Ovary (tissue), 9 donors: Measurements from ENCODE around the gene STX16. TPM values are rescaled to one million over a fixed set of nuclear protein-coding genes. Genes with fewer than 3 reads are reported as not detected.
A peak's percentile ranks its signal among the peaks of the same experiment; 100 is the strongest.

ENCODE experiments used
- DNase-seq, 5 donors: peaks; one replicate each; pipeline ENCODE4 v3.0.0-alpha.2; 2019 to 2020
- H3K27ac ChIP-seq, 2 donors: fragments of 200-600 bp; one replicate each; pipeline versions ENCODE4 v1.5.1 to v1.8.0; 2019 to 2022
- H3K27me3 ChIP-seq: fragments of 200-600 bp; one replicate; pipeline ENCODE4 v1.8.0; 2022
- H3K36me3 ChIP-seq: fragments of 200-600 bp; sonication (generic); one replicate; pipeline ENCODE4 v1.5.1; 2019
- H3K4me1 ChIP-seq: one replicate; pipeline ENCODE4 v1.8.1; 2013; ENCODE audit warnings: mild to moderate bottlenecking, moderate library complexity; ENCODE audit not compliant: insufficient read depth
- H3K4me3 ChIP-seq: fragments of 200-600 bp; sonication (generic); one replicate; pipeline ENCODE4 v1.5.1; 2017
- H3K9me3 ChIP-seq, 2 donors: fragments of 200-600 bp in 1 of 2; sonication (generic) in 1 of 2; one replicate each; pipeline versions ENCODE4 v1.5.1 to v1.8.1; 2013 to 2019; ENCODE audit warnings: mild to moderate bottlenecking in 1 of 2, moderate library complexity in 1 of 2
- CTCF ChIP-seq, 3 donors: fragments of 450-650 bp in 2 of 3; fragments of 200-600 bp in 1 of 3; IDR thresholded peaks; one replicate each; pipeline versions ENCODE4 v1.5.1 to v1.8.0; 2016 to 2022; ENCODE audit warnings: antibody characterized with exemption in 3 of 3, mild to moderate bottlenecking in 1 of 3
- EP300 ChIP-seq: sonication (generic); formaldehyde crosslinking; IDR thresholded peaks from one replicate; pipeline ENCODE4 v1.6.1; 2017; ENCODE audit warnings: antibody characterized with exemption
- POLR2A ChIP-seq: fragments of 450-650 bp; IDR thresholded peaks from one replicate; pipeline ENCODE4 v1.6.1; 2017; ENCODE audit warnings: antibody characterized with exemption, mild to moderate bottlenecking, moderate library complexity
- WGBS, 3 donors: extraction: QIAGEN DNeasy Blood & Tissue Kit in 1 of 3; methylation state at CpG; one replicate each; pipeline versions ENCODE4 v1.1.5 to v1.1.7; 2013 to 2017; 5-methylcytosine and 5-hydroxymethylcytosine counted together
- intact Hi-C, 4 donors: fragments of 100-400 bp; cut with DNase I; formaldehyde crosslinking; loops; one replicate each; pipeline versions ENCODE4 v1.11.0 to v1.15.1; 2022 to 2023
- polyA plus RNA-seq, 2 donors: library from polyadenylated mRNA; stranded (reverse); fragments of 200-250 nt in 1 of 2; fragments of 350-450 nt in 1 of 2; fragmentation: Illumina TruSeq in 1 of 2; extraction: RNeasy Lipid Tissue Mini Kit (QIAGEN cat#74804) in 1 of 2; gene quantifications; one replicate each; pipeline ENCODE4 v1.2.3, GENCODE V29; 2013 to 2014
- total RNA-seq, 7 donors: library from RNA; depleted of rRNA in 2 of 7; stranded (reverse); fragments of >200 nt in 2 of 7; fragmentation: NEBNext Ultra II Directional in 3 of 7; extraction: Animal tissue kit (Norgen Biotek cat#: 25700) in 3 of 7; gene quantifications; one replicate each; pipeline versions ENCODE4 v1.1.0 to v1.2.4, GENCODE V29; 2016 to 2023
- donor health status: DM: no; HTN: no; CAD: no; lungs with moderate emphysema.
- donor health status: DM: no; HTN: no; CAD: no.
- donor health status: Bipolar disorder and iron deficiency.
- donor health status: DM: yes; HTN: yes; CAD: no.
- donor health status: DM: no; HTN: no; CAD: no.
- donor health status: DM: yes; HTN: yes; CAD: no.

Gene STX16
- total and polyA plus RNA-seq, 9 donors: 31.9 to 55.8 (median 46.5) TPM

- no peaks in the 10 kb centered on the region for H3K36me3 ChIP-seq
- H3K9me3 ChIP-seq: no peaks in the 10 kb centered on the region
- H3K4me3 ChIP-seq: peak overlapping the region; percentile 49
- DNase-seq: peak in 4 of 5 donors; percentile 31 to 57 (median 56)
- H3K4me1 ChIP-seq: peaks cover 19% of the 10 kb centered on the region
- TF ChIP-seq CTCF (IDR thresholded peaks at IDR 0.05) (no peak), POLR2A (no peak), EP300 (no peak)
- intact Hi-C loops: loop anchor here in 1 of 4 donors (5.0 kb wide), 1 partner anchor 41 kb away; the partner anchor contains the start of gene STX16
- H3K27ac ChIP-seq: peak overlapping the region; percentile 19 to 51
- no peaks in the 10 kb centered on the region for H3K27me3 ChIP-seq
- WGBS, 3 donors: 44 to 48% (median 46%) methylated on average over 48 to 51 of the region's 51 CpGs
Measured at GRCh38 chr20:58693226-58694006, 42.3 kb downstream of the STX16 start.

GRCh38 chr20:58694241-58695083 is 43.4 kb downstream of the STX16 start:
- intact Hi-C loops: loop anchor here in 1 of 4 donors (5.0 kb wide), 1 partner anchor 42 kb away; the partner anchor contains the start of gene STX16
- peak in 2 of 5 donors; percentile 27 to 32 for DNase-seq
- H3K9me3 ChIP-seq: no peaks in the 10 kb centered on the region
- no peaks in the 10 kb centered on the region for H3K27me3 ChIP-seq
- peaks cover 19% of the 10 kb centered on the region for H3K4me1 ChIP-seq
- no peak overlapping the region for H3K4me3 ChIP-seq
- H3K27ac ChIP-seq: no peak overlapping the region
- H3K36me3 ChIP-seq: no peaks in the 10 kb centered on the region
- 93 to 96% (median 93%) methylated on average over 33 of the region's 33 CpGs for WGBS, 3 donors
- no peak for TF ChIP-seq EP300
- no peak for TF ChIP-seq CTCF (IDR thresholded peaks at IDR 0.05)
- no peak for TF ChIP-seq POLR2A

GRCh38 chr20:58695084-58695722 is 44.1 kb downstream of the STX16 start:
- peak in 2 of 5 donors; percentile 10 to 23 for DNase-seq

More at GRCh38 chr20:58695084-58695722, 44.1 kb downstream of the STX16 start:
- 89 to 91% (median 91%) methylated on average over 9 of the region's 9 CpGs for WGBS, 3 donors
- Histone ChIP-seq H3K9me3 (no peaks in the 10 kb centered on the region), H3K36me3 (no peaks in the 10 kb centered on the region), H3K27ac (no peak overlapping the region), H3K4me3 (no peak overlapping the region), H3K4me1 (peaks cover 19% of the 10 kb centered on the region), H3K27me3 (no peaks in the 10 kb centered on the region)
- intact Hi-C loops: no loop called here
- TF ChIP-seq EP300 (no peak), CTCF (IDR thresholded peaks at IDR 0.05) (no peak), POLR2A (no peak)
